Naive thymus-derived CD4-positive, alpha-beta T cell (primary cell): Measurements from ENCODE around the gene EEIG1. TPM values are rescaled to one million over a fixed set of nuclear protein-coding genes. Genes with fewer than 3 reads are reported as not detected.

Experiments used
- ATAC-seq: fragments of 150-1000 bp; cut with Tn5 transposase; 2 replicates; pipeline ENCODE4 v1.10.0; 2021; ENCODE audit warnings: mild to moderate bottlenecking, moderate library complexity
- CTCF ChIA-PET: fragments of 350-600 bp; sonication (Branson Sonifier 250); formaldehyde crosslinking; loops from one replicate; lab custom pipeline; 2021; ENCODE audit warnings: antibody characterized with exemption; lab: Charles Lee
- POLR2A ChIA-PET: fragments of 350-600 bp; sonication (Branson Sonifier 250); formaldehyde crosslinking; loops from one replicate; lab custom pipeline; 2021; ENCODE audit warnings: antibody characterized with exemption, inconsistent platforms; lab: Charles Lee
- DNase-seq, 9 donors: peaks; one replicate each; pipeline versions ENCODE4 v3.0.0 to v3.0.0-alpha.2; 2020 to 2022; ENCODE audit warnings: mixed read lengths in 1 of 9
- H3K27ac ChIP-seq: one replicate; pipeline ENCODE4 v1.7.0; 2013; ENCODE audit warnings: mild to moderate bottlenecking, low read depth, low read length, moderate library complexity
- H3K27me3 ChIP-seq, 2 donors: one replicate each; pipeline ENCODE4 v1.7.0; 2013; ENCODE audit warnings: low read length in 2 of 2, mild to moderate bottlenecking in 2 of 2, moderate library complexity in 2 of 2; ENCODE audit not compliant: control insufficient read depth in 2 of 2, insufficient read depth in 2 of 2
- H3K36me3 ChIP-seq, 3 experiments: 1 replicate in 2 of 3; 2 replicates in 1 of 3; pipeline ENCODE4 v1.7.0; 2013; ENCODE audit warnings: low read length in 3 of 3, mild to moderate bottlenecking in 3 of 3, moderate library complexity in 1 of 3; ENCODE audit not compliant: insufficient read depth in 3 of 3, control insufficient read depth in 2 of 3
- H3K4me1 ChIP-seq, 2 donors: one replicate each; pipeline ENCODE4 v1.7.0; 2013; ENCODE audit warnings: low read length in 2 of 2, mild to moderate bottlenecking in 2 of 2, moderate library complexity in 1 of 2; ENCODE audit not compliant: control insufficient read depth in 2 of 2, insufficient read depth in 2 of 2
- H3K4me3 ChIP-seq: 2 replicates; pipeline ENCODE4 v1.7.0; 2013; ENCODE audit warnings: mild to moderate bottlenecking, low read length
- H3K9me3 ChIP-seq, 3 experiments: 1 replicate in 2 of 3; 2 replicates in 1 of 3; pipeline ENCODE4 v1.7.0; 2013; ENCODE audit warnings: low read length in 3 of 3; ENCODE audit not compliant: control insufficient read depth in 2 of 3
- H3K27ac Mint-ChIP-seq, 9 donors: one replicate each; pipeline ENCODE4 v1.8.0; 2020 to 2022; ENCODE audit warnings: mixed read lengths in 9 of 9, mild to moderate bottlenecking in 8 of 9, moderate library complexity in 5 of 9, inconsistent platforms in 2 of 9
- H3K27me3 Mint-ChIP-seq, 5 donors: one replicate each; pipeline ENCODE4 v1.8.0; 2021 to 2022; ENCODE audit warnings: mixed read lengths in 5 of 5, mild to moderate bottlenecking in 1 of 5
- H3K36me3 Mint-ChIP-seq, 5 donors: one replicate each; pipeline ENCODE4 v1.8.0; 2020 to 2022; ENCODE audit warnings: mixed read lengths in 5 of 5, mild to moderate bottlenecking in 3 of 5, inconsistent platforms in 1 of 5
- H3K4me1 Mint-ChIP-seq, 7 donors: one replicate each; pipeline ENCODE4 v1.8.0; 2020 to 2022; ENCODE audit warnings: mixed read lengths in 7 of 7, mild to moderate bottlenecking in 3 of 7, inconsistent platforms in 1 of 7
- H3K4me3 Mint-ChIP-seq, 10 donors: one replicate each; pipeline ENCODE4 v1.8.0; 2020 to 2022; ENCODE audit warnings: mild to moderate bottlenecking in 10 of 10, mixed read lengths in 10 of 10, moderate library complexity in 6 of 10, inconsistent platforms in 2 of 10
- H3K9me3 Mint-ChIP-seq, 11 donors: one replicate each; pipeline ENCODE4 v1.8.0; 2020 to 2022; ENCODE audit warnings: mixed read lengths in 11 of 11, mild to moderate bottlenecking in 4 of 11, inconsistent platforms in 1 of 11, moderate library complexity in 1 of 11
- intact Hi-C, 2 donors: fragments of 100-400 bp; cut with micrococcal nuclease; formaldehyde crosslinking; loops; one replicate each; pipeline ENCODE4 v1.15.1; 2023
- polyA plus RNA-seq, 2 donors: library from polyadenylated mRNA; unstranded; fragments of 300-500 nt; fragmentation: Illumina TruSeq; gene quantifications; one replicate each; pipeline ENCODE4 v1.2.3, GENCODE V29; 2021
- total RNA-seq, 6 experiments: library from RNA in 5 of 6; stranded (reverse) in 5 of 6; gene quantifications; 1 replicate in 5 of 6; 2 replicates in 1 of 6; pipeline ENCODE4 v1.2.3 and lab custom pipeline; 2021 to 2026

The EEIG1 gene
- total and polyA plus RNA-seq, 7 experiments from 2014 or later, result 124 to 664 (median 297) TPM

- Mint-ChIP-seq H3K27me3 (no peaks in the 10 kb centered on the region), H3K27ac (peak overlapping the region in 6 of 9 donors; percentile 9 to 80 (median 60)), H3K9me3 (peaks cover 0 to 1% (median 0%) of the 10 kb centered on the region in 11 donors), H3K4me3 (no peak overlapping the region), H3K4me1 (peaks cover 27 to 65% (median 58%) of the 10 kb centered on the region in 7 donors), H3K36me3 (peaks cover 0 to 5% (median 0%) of the 10 kb centered on the region in 5 donors)
- Histone ChIP-seq H3K27ac (no peak overlapping the region), H3K4me1 (peaks cover 0 to 52% of the 10 kb centered on the region in 2 donors), H3K9me3 (no peaks in the 10 kb centered on the region), H3K27me3 (no peaks in the 10 kb centered on the region), H3K36me3 (no peaks in the 10 kb centered on the region), H3K4me3 (no peak overlapping the region)
- ATAC-seq, result no peak
- DNase-seq, result no peak
- POLR2A ChIA-PET, result interaction anchor here (33.9 to 61.3 kb wide), 3 partner anchors 3 to 39 kb away, joined by 1511 to 1719 read pairs (median 1719); partner anchors contain the start of genes DPM2 and EEIG1
- CTCF ChIA-PET, result no interaction called here
- intact Hi-C loops, result loop anchor here in 1 of 2 donors (1.0 kb wide), 1 partner anchor 25 kb away; no protein-coding TSS in a partner anchor
These were observed 6.4 kb upstream of the EEIG1 start for GRCh38 chr9:127987103-127987614.

DNA sequence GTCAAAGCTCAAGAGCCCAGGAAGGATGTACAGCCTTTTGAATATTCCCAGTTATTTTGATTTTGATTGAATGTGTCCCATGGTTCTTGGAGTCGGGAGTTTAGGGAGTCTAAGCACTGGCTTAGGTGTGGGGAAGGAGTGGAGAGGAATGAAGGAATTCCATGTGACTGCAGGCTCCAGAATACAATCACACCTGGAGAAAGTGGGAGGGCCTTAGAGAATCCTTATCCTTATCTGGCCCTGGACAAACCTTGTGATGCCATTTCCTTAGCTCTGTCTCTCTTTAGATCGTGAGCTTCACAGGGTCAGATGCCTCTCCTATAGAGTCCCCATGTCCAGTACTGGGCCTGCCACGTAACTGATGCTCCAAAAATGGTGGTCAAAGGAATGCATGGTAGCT, 4.2 kb upstream of the EEIG1 start:
- Mint-ChIP-seq H3K9me3 (peaks cover 0 to 1% (median 0%) of the 10 kb centered on the region in 11 donors), H3K4me1 (peaks cover 30 to 55% (median 48%) of the 10 kb centered on the region in 7 donors), H3K27ac (peak overlapping the region in 8 of 9 donors; percentile 74 to 98 (median 90)), H3K36me3 (peaks cover 0 to 7% (median 0%) of the 10 kb centered on the region in 5 donors), H3K27me3 (no peaks in the 10 kb centered on the region), H3K4me3 (peak overlapping the region in 4 of 10 donors; percentile 21 to 63 (median 48))
- CTCF ChIA-PET, result interaction anchor here (0.6 to 16.4 kb wide), 3 partner anchors 10 to 44 kb away, joined by 3 to 262 read pairs (median 6); no protein-coding TSS in a partner anchor
- POLR2A ChIA-PET, result interaction anchor here (0.9 to 61.3 kb wide), 4 partner anchors 1 to 79 kb away, joined by 3 to 1719 read pairs (median 1615); partner anchors contain the start of genes DPM2 and EEIG1
- Histone ChIP-seq H3K4me3 (no peak overlapping the region), H3K27me3 (no peaks in the 10 kb centered on the region), H3K27ac (peak overlapping the region; percentile 14), H3K4me1 (peaks cover 8 to 42% of the 10 kb centered on the region in 2 donors), H3K36me3 (peaks cover 0 to 3% (median 0%) of the 10 kb centered on the region in 3 experiments), H3K9me3 (no peaks in the 10 kb centered on the region)
- intact Hi-C loops, result no loop called here
- DNase-seq (no peak), ATAC-seq (no peak)

DNA sequence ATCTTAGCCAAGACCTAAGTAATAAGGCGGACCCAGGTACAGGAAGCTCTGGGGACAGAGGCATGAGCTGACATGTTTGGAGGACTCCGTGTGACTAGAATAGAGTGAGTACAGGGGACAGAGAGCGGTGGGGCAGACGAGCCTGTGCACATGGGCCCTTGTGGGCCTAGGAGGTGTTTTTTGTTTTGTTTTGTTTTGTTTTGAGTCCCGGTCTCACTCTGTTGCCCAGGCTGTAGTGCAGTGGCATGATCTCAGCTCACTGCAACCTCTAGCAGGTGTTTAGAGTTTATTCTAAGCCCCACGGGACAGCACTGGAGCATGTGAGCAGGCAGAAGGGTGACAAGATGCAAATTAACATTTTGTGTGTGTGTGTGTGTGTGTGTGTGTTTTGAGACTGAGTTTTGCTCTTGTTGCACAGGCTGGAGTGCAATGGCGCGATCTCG, 3.1 kb upstream of the EEIG1 start:
- H3K4me3 ChIP-seq, result no peak overlapping the region

GRCh38 chr9:127982912-127983311, 2.1 kb upstream of the EEIG1 start:
- Histone ChIP-seq H3K36me3 (peaks cover 0 to 24% (median 2%) of the 10 kb centered on the region in 3 experiments), H3K4me3 (no peak overlapping the region), H3K27me3 (no peaks in the 10 kb centered on the region), H3K9me3 (no peaks in the 10 kb centered on the region), H3K27ac (peak overlapping the region; percentile 84), H3K4me1 (peaks cover 8 to 42% of the 10 kb centered on the region in 2 donors)
- peak overlapping the region; percentile 52 to 94 (median 78) for H3K4me3 Mint-ChIP-seq
- no peak for ATAC-seq
- intact Hi-C loops, result loop anchor here in 1 of 2 donors (5.0 kb wide), 1 partner anchor 41 kb away; no protein-coding TSS in a partner anchor
- H3K36me3 Mint-ChIP-seq, result peaks cover 5 to 17% (median 13%) of the 10 kb centered on the region in 5 donors
- DNase-seq, result no peak
- CTCF ChIA-PET, result interaction anchor here (0.8 to 16.4 kb wide), 5 partner anchors 11 to 46 kb away, joined by 3 to 262 read pairs (median 4); no protein-coding TSS in a partner anchor
- peak overlapping the region; percentile 29 to 98 (median 97) for H3K27ac Mint-ChIP-seq
- peaks cover 27 to 50% (median 41%) of the 10 kb centered on the region in 7 donors for H3K4me1 Mint-ChIP-seq
- no peaks in the 10 kb centered on the region for H3K27me3 Mint-ChIP-seq
- H3K9me3 Mint-ChIP-seq, result peaks cover 0 to 1% (median 0%) of the 10 kb centered on the region in 11 donors
- POLR2A ChIA-PET, result interaction anchor here (2.0 to 61.3 kb wide), 4 partner anchors 1 to 84 kb away, joined by 7 to 1719 read pairs (median 1615); partner anchors contain the start of genes DPM2, EEIG1, NAIF1 and SLC25A25

More for the DNA sequence above, 3.1 kb upstream of the EEIG1 start:
- ChIA-PET POLR2A (interaction anchor here (0.6 to 61.3 kb wide), 5 partner anchors 1 to 554 kb away, joined by 3 to 1719 read pairs (median 1511); partner anchors contain the start of genes DPM2, EEIG1, NAIF1 and SLC25A25), CTCF (interaction anchor here (0.8 to 16.4 kb wide), 3 partner anchors 10 to 45 kb away, joined by 3 to 262 read pairs (median 6); no protein-coding TSS in a partner anchor)
- Mint-ChIP-seq H3K4me1 (peaks cover 27 to 50% (median 41%) of the 10 kb centered on the region in 7 donors), H3K36me3 (peaks cover 4 to 11% (median 7%) of the 10 kb centered on the region in 5 donors), H3K27me3 (no peaks in the 10 kb centered on the region), H3K4me3 (peak overlapping the region; percentile 7 to 94 (median 75)), H3K9me3 (peaks cover 0 to 1% (median 0%) of the 10 kb centered on the region in 11 donors), H3K27ac (peak overlapping the region; percentile 32 to 98 (median 97))
- no peaks in the 10 kb centered on the region for H3K9me3 ChIP-seq
- H3K36me3 ChIP-seq, result peaks cover 0 to 14% (median 0%) of the 10 kb centered on the region in 3 experiments
- H3K4me1 ChIP-seq, result peaks cover 8 to 42% of the 10 kb centered on the region in 2 donors
- intact Hi-C loops, result loop anchor here in 1 of 2 donors (5.0 kb wide), 1 partner anchor 42 kb away; no protein-coding TSS in a partner anchor
- ATAC-seq (no peak), DNase-seq (peak in 4 of 9 donors; percentile 33 to 50 (median 40))
- peak overlapping the region; percentile 84 for H3K27ac ChIP-seq
- H3K27me3 ChIP-seq, result no peaks in the 10 kb centered on the region

- H3K27ac Mint-ChIP-seq, result peak overlapping the region; percentile 92 to 100 (median 98)
- no peaks in the 10 kb centered on the region for H3K27me3 Mint-ChIP-seq
- Histone ChIP-seq H3K27ac (peak overlapping the region; percentile 84), H3K27me3 (no peaks in the 10 kb centered on the region), H3K36me3 (peaks cover 0 to 35% (median 11%) of the 10 kb centered on the region in 3 experiments), H3K9me3 (no peaks in the 10 kb centered on the region), H3K4me1 (peaks cover 19 to 38% of the 10 kb centered on the region in 2 donors), H3K4me3 (peak overlapping the region; percentile 78)
- ChIA-PET POLR2A (interaction anchor here (0.8 to 61.3 kb wide), 9 partner anchors 3 to 225 kb away, joined by 3 to 1719 read pairs (median 3); partner anchors contain the start of genes DPM2, EEIG1, NAIF1 and SLC25A25), CTCF (interaction anchor here (0.5 to 16.4 kb wide), 5 partner anchors 9 to 88 kb away, joined by 3 to 262 read pairs (median 4); no protein-coding TSS in a partner anchor)
- intact Hi-C loops, result loop anchor here (1.0 to 5.0 kb wide), 10 partner anchors 10 to 86 kb away; partner anchors contain the start of gene NAIF1 (in 2 of the 2)
- H3K36me3 Mint-ChIP-seq, result peaks cover 5 to 26% (median 20%) of the 10 kb centered on the region in 5 donors
- peaks cover 0 to 1% (median 0%) of the 10 kb centered on the region in 11 donors for H3K9me3 Mint-ChIP-seq
- DNase-seq, result peak in 3 of 9 donors; percentile 39 to 46 (median 46)
- ATAC-seq, result no peak
- peaks cover 28 to 42% (median 39%) of the 10 kb centered on the region in 7 donors for H3K4me1 Mint-ChIP-seq
- peak overlapping the region; percentile 74 to 98 (median 93) for H3K4me3 Mint-ChIP-seq
These were observed 851 bp upstream of the EEIG1 start for GRCh38 chr9:127981559-127982121.
